ENCODE measurements around the gene POTEF. TPM values are rescaled to one million over a fixed set of nuclear protein-coding genes. Genes with fewer than 3 reads are reported as not detected.
A peak's percentile ranks its signal among the peaks of the same experiment; 100 is the strongest.
"Not testable (repeated sequence)": the region's sequence is repeated elsewhere in the genome, so short reads cannot be mapped to it uniquely, and the experiment has no call there.

The POTEF gene
- total RNA-seq, 1 experiment from 2014 or later: not detected

GRCh38 chr2:130128464-130128863 lies 558 bp downstream of the POTEF start:
- DNase-seq (ENCODE audit: low read depth): not testable (repeated sequence)

GRCh38 chr2:130127726-130128125 lies 1.3 kb downstream of the POTEF start:
- not testable (repeated sequence) for DNase-seq (ENCODE audit: low read depth)

DNA sequence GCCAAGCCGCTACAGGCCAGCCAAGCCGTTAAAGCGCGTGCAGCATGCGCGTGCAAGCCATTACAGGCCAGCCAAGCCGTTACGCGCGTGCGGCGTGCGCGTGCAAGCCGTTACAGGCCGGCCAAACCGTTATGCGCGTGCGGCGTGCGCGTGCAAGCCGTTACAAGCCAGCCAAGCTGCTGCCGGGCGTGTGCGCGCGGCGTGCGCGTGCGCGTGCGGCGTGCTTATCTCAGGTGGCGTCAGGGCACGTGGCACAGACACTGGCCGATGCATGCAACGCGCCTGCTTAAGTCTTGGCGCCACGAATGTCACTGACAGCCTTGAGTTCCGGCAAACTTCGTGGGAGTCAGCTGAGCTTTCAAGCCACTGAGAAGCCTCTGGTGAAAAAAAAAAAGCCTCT lies 8.1 kb downstream of the POTEF start:
- DNase-seq (ENCODE audit: low read depth): not testable (repeated sequence)

- DNase-seq (ENCODE audit: low read depth): not testable (repeated sequence)
Measured at GRCh38 chr2:130102597-130103363, 26.2 kb downstream of the POTEF start.

- not testable (repeated sequence) for DNase-seq (ENCODE audit: low read depth)
Measured at GRCh38 chr2:130062645-130063044, 66.4 kb downstream of the POTEF start.

DNA sequence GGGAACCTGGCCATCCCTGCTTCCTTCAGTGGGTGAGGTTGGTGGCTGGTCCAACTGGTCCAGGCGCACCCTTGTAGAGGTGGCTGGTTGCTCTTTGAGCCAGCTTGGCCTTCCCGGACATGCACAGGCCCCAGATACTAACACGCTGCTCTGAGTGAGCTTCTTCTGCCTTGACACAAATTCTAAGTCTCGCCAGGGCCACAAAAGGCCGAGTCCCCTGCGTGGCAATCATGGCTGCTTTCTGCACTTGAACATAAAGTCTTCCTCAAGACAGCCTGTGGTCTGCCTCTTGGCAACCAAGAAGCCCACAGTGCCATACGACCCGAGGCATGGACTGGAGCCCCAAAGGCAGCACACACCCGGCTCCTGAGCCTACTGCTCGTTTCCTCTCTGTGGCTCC lies 69.0 kb downstream of the POTEF start:
- DNase-seq (ENCODE audit: low read depth): not testable (repeated sequence)

DNA sequence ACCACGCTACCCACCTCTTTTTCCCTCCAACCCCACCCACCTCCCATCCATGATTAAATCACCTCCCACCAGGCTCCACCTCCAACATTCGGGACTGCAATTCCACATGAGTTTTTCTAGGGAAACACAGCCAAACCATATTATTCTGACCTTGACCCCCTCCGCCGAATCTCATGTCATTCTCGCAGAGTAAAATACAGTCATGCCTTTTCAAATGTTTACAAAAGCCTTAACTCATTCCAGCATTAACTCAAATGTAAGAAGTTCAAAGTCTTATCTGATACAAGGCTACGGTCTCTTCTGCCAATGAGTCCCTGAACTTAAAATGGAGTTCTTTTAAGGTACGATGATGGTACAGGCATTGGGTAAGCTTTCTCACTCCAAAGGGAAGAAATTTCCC lies 72.7 kb downstream of the POTEF start:
- not testable (repeated sequence) for DNase-seq (ENCODE audit: low read depth)

- not testable (repeated sequence) for DNase-seq (ENCODE audit: low read depth)
Measured at GRCh38 chr2:130053217-130053911, 75.7 kb downstream of the POTEF start.

GRCh38 chr2:130052376-130052775 lies 76.6 kb downstream of the POTEF start:
- DNase-seq (ENCODE audit: low read depth): not testable (repeated sequence)

DNA sequence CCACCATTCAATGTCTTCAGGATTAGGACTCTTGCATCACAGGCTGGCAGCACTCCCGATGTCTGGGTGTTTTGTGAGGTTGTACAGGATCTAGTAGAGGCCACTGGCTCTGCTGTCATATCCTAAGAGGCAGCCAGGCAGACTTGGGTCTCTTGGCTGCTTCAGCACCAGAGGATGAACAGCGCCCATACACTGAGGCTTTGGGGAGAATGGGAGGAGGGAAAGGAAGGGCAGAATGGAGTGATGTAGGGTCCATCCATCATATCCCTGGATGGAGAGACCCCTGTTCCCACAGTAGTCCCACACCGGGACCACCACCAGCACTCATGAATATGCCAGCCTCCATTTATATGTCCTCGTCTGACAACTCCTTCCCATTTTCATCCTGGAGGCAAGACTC lies 80.6 kb downstream of the POTEF start:
- DNase-seq (ENCODE audit: low read depth): not testable (repeated sequence)

- DNase-seq (ENCODE audit: low read depth): not testable (repeated sequence)
Measured at GRCh38 chr2:130038265-130038603, 90.8 kb downstream of the POTEF start.

GRCh38 chr2:130025931-130026330 lies 103.1 kb downstream of the POTEF start:
- peak; percentile 7 for DNase-seq (ENCODE audit: low read depth)

Other genes with a start within 250 kb of the POTEF start
- not detected in 2 replicates for gene RAB6C, start 149.6 kb downstream of the POTEF start, total RNA-seq (2014; rRNA removed; shearing (Covaris generic))
- gene CCDC74B, start 15.9 kb upstream of the POTEF start, total RNA-seq (2014; rRNA removed; shearing (Covaris generic)): 0.72 and 3.2 TPM in 2 replicates
- 31.4 and 35.2 TPM in 2 replicates for gene SMPD4, start 52.4 kb upstream of the POTEF start, total RNA-seq (2014; rRNA removed; shearing (Covaris generic))
- 192 and 258 TPM in 2 replicates for gene MZT2B, start 53.0 kb upstream of the POTEF start, total RNA-seq (2014; rRNA removed; shearing (Covaris generic))
- gene TUBA3E, start 69.2 kb upstream of the POTEF start, total RNA-seq (2014; rRNA removed; shearing (Covaris generic)): not detected in 2 replicates
- gene IMP4, start 213.7 kb upstream of the POTEF start, total RNA-seq (2014; rRNA removed; shearing (Covaris generic)): 103 and 118 TPM in 2 replicates
- gene PTPN18, start 226.8 kb upstream of the POTEF start, total RNA-seq (2014; rRNA removed; shearing (Covaris generic)): 26.0 and 28.4 TPM in 2 replicates

All from RPMI7951 (cell line).